Measurements from ENCODE around the gene EDNRA.

EDNRA gene

DNA sequence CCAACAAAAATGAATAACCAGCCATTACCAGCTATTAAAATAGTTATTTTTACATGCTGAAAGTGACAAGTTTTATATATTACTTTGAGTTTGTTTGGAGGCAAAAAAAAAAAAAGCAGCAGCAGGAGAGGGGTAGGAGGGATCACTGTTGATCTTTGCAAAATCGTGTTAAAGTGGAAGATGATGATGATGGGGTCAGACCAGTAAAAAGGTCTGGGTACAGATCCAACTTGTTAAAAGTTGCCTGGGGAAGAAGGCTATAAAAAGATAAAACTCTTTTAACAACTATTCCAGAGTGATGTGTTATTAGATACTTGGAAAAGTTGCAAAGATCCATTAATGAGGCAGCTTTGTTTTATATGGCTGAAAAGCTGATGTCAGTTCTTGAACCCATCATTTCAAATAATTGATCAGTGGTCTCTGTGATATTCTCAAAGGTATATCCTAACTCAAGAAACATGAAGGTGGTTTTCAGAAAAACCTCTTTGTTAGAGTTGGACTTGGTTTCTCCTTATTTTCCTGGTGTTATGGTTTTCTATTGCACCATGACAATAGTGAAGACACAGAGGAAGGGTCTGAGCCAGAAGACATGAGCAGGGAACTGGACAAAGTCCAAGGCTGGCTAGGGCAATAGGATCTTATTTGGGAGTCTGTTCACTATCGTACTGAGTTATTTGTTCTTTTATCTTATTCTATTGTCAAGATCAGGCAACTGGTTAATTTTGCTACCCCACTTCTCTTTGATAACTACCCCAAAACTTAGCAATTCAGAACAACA, 44.8 kb downstream of the EDNRA start:
- TF ChIP-seq, protein P1, sequence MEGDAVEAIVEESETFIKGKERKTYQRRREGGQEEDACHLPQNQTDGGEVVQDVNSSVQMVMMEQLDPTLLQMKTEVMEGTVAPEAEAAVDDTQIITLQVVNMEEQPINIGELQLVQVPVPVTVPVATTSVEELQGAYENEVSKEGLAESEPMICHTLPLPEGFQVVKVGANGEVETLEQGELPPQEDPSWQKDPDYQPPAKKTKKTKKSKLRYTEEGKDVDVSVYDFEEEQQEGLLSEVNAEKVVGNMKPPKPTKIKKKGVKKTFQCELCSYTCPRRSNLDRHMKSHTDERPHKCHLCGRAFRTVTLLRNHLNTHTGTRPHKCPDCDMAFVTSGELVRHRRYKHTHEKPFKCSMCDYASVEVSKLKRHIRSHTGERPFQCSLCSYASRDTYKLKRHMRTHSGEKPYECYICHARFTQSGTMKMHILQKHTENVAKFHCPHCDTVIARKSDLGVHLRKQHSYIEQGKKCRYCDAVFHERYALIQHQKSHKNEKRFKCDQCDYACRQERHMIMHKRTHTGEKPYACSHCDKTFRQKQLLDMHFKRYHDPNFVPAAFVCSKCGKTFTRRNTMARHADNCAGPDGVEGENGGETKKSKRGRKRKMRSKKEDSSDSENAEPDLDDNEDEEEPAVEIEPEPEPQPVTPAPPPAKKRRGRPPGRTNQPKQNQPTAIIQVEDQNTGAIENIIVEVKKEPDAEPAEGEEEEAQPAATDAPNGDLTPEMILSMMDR (IDR thresholded peaks at IDR 0.05; ENCODE audit: extremely low read depth, missing control alignments), result no peak
- no peak for DNase-seq (ENCODE audit: low spot score)

DNA sequence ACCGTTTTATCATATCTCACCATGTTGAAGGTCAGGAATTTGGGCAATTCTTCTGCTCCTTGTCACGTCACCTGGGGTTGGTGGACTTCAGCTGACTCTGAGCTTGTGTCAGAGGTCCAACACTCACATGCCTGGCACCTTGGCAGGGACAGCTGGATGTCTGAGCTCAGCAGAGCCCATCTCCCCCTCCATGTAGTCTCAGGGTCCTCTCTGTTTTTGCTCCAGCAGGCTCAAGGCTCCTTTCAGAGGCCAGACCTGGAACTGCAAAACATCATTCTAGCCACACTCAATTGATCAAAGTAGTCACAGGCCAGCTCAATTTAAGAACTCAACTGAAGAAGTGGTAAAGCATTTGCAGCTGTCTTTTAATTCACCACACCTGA, 45.4 kb downstream of the EDNRA start:
- TF ChIP-seq, protein P1 (IDR thresholded peaks at IDR 0.05; ENCODE audit: extremely low read depth, missing control alignments), result no peak
- peak; percentile 12 for DNase-seq (ENCODE audit: low spot score)

DNA sequence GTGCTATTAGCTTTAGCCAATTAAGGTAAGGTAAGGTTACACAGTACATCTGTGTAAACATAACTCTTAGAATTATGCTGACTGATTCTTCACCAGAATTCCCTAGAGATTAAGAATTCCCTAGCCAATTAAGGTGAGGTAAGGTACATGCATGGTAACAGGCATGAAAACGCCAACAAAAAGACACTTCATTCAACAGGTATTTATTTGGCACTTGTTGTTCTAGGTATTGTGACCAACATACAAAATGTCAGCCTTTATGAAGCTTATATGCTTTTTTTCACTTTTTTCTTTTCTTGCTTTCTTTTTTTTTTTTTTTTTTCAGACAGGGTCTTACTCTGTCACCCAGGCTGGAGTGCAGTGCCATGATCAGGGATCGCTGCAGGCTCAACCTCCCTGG, 47.2 kb downstream of the EDNRA start:
- no peak for DNase-seq (ENCODE audit: low spot score)
- TF ChIP-seq, protein P1 (IDR thresholded peaks at IDR 0.05; ENCODE audit: extremely low read depth, missing control alignments), result no peak

DNA sequence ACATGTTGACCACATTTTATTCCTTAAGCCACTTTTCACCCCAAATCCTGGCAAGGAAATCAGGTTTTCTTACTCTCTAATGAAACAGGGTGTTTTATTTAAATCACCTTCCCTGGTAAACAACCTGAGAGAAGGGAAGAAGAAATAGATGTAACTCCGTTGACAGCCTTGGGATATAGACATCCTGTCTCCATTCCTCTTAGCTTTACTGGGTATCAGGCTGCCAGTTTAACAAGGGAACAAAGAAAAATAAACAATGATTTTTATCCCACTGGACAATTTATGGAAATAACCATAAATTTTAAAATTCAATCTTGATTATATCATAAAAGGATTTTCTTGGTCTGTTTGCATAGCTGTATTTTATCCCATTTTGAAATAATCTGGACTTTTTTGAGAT, 49.2 kb downstream of the EDNRA start:
- TF ChIP-seq, protein P1 (IDR thresholded peaks at IDR 0.05; ENCODE audit: extremely low read depth, missing control alignments), result no peak
- no peak for DNase-seq (ENCODE audit: low spot score)

DNA sequence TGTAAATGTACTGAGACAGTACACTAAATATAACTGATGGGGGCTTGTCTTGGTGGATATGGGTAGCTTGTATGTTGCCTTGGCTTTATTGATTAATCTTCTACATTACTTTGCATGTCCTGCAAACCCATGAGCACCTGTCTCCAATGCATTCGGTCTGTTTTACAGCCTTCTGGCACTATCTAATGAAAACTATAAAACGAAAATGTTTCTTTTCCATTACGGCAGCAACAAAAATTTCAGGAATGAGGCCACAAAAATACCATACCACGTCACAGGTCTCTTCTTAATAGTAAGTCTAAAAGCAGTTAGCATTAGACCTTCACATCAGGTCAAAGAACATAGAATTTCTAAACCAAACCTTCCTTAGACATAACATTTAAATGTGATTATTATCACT, 49.8 kb downstream of the EDNRA start:
- DNase-seq (ENCODE audit: low spot score), result no peak
- TF ChIP-seq, protein P1 (IDR thresholded peaks at IDR 0.05; ENCODE audit: extremely low read depth, missing control alignments), result no peak

DNA sequence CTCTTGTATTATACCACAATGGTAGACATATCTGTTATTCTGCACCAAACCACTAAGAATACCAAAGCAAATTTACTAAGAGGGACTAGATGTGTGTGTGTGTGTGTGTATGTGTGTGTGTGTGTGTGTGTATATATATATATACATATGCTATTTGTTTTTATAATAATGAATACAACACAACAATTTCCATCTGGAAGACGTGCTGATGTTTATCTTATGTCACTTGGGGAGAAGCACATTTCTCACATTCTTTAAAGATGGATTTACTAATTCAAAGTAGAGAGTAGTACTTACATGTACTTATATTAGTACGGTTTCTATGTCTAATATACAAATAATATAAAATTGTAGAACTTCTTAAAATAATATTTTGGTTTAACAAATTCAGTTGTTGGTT, 52.0 kb downstream of the EDNRA start:
- TF ChIP-seq, protein P1 (IDR thresholded peaks at IDR 0.05; ENCODE audit: extremely low read depth, missing control alignments), result no peak
- no peak for DNase-seq (ENCODE audit: low spot score)

DNA sequence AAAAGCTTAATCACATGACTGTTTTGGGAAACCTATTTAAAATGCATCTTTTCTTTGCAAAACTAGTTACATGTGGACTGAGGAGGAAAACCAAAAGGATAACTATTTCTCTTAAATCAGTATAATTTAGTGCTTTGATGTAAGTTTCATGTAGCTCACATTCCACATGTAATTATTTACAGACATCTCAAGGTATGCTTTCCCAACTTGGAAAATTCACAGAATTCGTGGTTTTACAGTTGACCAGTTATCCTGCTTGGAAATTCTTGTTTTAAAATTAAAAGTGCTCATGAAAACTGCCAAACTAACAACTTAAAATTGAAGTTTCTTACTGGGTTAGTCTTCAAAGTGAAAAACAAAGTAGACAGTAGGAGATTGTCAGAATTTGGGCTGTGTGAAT, 52.4 kb downstream of the EDNRA start:
- no peak for DNase-seq (ENCODE audit: low spot score)
- TF ChIP-seq, protein P1 (IDR thresholded peaks at IDR 0.05; ENCODE audit: extremely low read depth, missing control alignments), result no peak

Measured in GM20000 (cell line).